Measurements from ENCODE around the gene BNC2. TPM values are rescaled to one million over a fixed set of nuclear protein-coding genes. Genes with fewer than 3 reads are reported as not detected.
A peak's percentile ranks its signal among the peaks of the same experiment; 100 is the strongest.

BNC2 gene
- total RNA-seq, 4 donors from 2014 or later, result 20.5 to 55.4 (median 26.2) TPM

- in situ Hi-C loops (cut with MboI; ENCODE audit: low pct_ligation_motif_present in 1 of 4, low pct_unique_long_range_greater_than_20kb in 1 of 4, low sequenced_read_pairs in 3 of 4) (no loop called here), intact Hi-C loops (cut with DNase I; ENCODE audit: low total_unique reads) (loop anchor here (10.0 kb wide), 2 partner anchors 138 to 522 kb away; no protein-coding TSS in a partner anchor)
- no peaks in the 10 kb centered on the region for H3K27me3 ChIP-seq
- H3K36me3 ChIP-seq, result no peaks in the 10 kb centered on the region
- 0 to 6% methylated on average over 5 to 24 of the region's 60 CpGs for WGBS, 2 donors (ENCODE audit: low coverage in 1 of 2)
- H3K4me3 ChIP-seq, result peak overlapping the region; percentile 46 to 64 (median 52)
- H3K27ac ChIP-seq, result peak overlapping the region; percentile 74 to 88 (median 85)
- H3K4me1 ChIP-seq, result peaks cover 0 to 8% (median 0%) of the 10 kb centered on the region in 4 donors
- no peaks in the 10 kb centered on the region for H3K9me3 ChIP-seq
- peak; percentile 66 for DNase-seq
- TF ChIP-seq POLR2AphosphoS5 (IDR thresholded peaks at IDR 0.05) (peak; percentile 55 to 76 (median 70)), EP300 (IDR thresholded peaks at IDR 0.05; ENCODE audit: low read depth) (no peak), POLR2A (IDR thresholded peaks at IDR 0.05) (peak; percentile 35)
- TF ChIP-seq, protein P1, sequence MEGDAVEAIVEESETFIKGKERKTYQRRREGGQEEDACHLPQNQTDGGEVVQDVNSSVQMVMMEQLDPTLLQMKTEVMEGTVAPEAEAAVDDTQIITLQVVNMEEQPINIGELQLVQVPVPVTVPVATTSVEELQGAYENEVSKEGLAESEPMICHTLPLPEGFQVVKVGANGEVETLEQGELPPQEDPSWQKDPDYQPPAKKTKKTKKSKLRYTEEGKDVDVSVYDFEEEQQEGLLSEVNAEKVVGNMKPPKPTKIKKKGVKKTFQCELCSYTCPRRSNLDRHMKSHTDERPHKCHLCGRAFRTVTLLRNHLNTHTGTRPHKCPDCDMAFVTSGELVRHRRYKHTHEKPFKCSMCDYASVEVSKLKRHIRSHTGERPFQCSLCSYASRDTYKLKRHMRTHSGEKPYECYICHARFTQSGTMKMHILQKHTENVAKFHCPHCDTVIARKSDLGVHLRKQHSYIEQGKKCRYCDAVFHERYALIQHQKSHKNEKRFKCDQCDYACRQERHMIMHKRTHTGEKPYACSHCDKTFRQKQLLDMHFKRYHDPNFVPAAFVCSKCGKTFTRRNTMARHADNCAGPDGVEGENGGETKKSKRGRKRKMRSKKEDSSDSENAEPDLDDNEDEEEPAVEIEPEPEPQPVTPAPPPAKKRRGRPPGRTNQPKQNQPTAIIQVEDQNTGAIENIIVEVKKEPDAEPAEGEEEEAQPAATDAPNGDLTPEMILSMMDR (IDR thresholded peaks at IDR 0.05), result no peak
These were observed 143.6 kb downstream of the BNC2 start for GRCh38 chr9:16726718-16727451.

- TF ChIP-seq, protein P1 (IDR thresholded peaks at IDR 0.05), result no peak
- TF ChIP-seq EP300 (IDR thresholded peaks at IDR 0.05; ENCODE audit: low read depth) (no peak), POLR2A (IDR thresholded peaks at IDR 0.05) (no peak)
- H3K27ac ChIP-seq, result peak overlapping the region; percentile 74 to 88 (median 85)
These were observed 144.4 kb downstream of the BNC2 start for GRCh38 chr9:16726029-16726428.

GRCh38 chr9:16725066-16725465, 145.4 kb downstream of the BNC2 start:
- 62 to 71% methylated on average over 3 of the region's 3 CpGs for WGBS, 2 donors (ENCODE audit: low coverage in 1 of 2)
- no peak for DNase-seq

More at GRCh38 chr9:16726029-16726428, 144.4 kb downstream of the BNC2 start:
- intact Hi-C loops (cut with DNase I; ENCODE audit: low total_unique reads), result loop anchor here (10.0 kb wide), 2 partner anchors 139 to 521 kb away; no protein-coding TSS in a partner anchor
- 59% methylated on average over 7 of the region's 7 CpGs; no CpG with 5 or more reads in 1 of the 2 donors for WGBS, 2 donors (ENCODE audit: low coverage in 1 of 2)
- DNase-seq, result no peak
- H3K4me3 ChIP-seq, result peak overlapping the region in 1 of 4 donors; percentile 56
- no peaks in the 10 kb centered on the region for H3K36me3 ChIP-seq
- H3K27me3 ChIP-seq, result no peaks in the 10 kb centered on the region
- H3K4me1 ChIP-seq, result peaks cover 0 to 16% (median 0%) of the 10 kb centered on the region in 4 donors
- in situ Hi-C loops (cut with MboI; ENCODE audit: low pct_ligation_motif_present in 1 of 4, low pct_unique_long_range_greater_than_20kb in 1 of 4, low sequenced_read_pairs in 3 of 4), result no loop called here
- no peaks in the 10 kb centered on the region for H3K9me3 ChIP-seq

GRCh38 chr9:16721972-16722371, 148.5 kb downstream of the BNC2 start:
- DNase-seq, result peak; percentile 38
- no peaks in the 10 kb centered on the region for H3K27me3 ChIP-seq
- H3K4me3 ChIP-seq, result no peak overlapping the region
- peaks cover 0 to 18% (median 0%) of the 10 kb centered on the region in 4 donors for H3K4me1 ChIP-seq
- no peaks in the 10 kb centered on the region for H3K36me3 ChIP-seq
- H3K9me3 ChIP-seq, result no peaks in the 10 kb centered on the region
- H3K27ac ChIP-seq, result peak overlapping the region; percentile 40 to 58 (median 48)
- intact Hi-C loops (cut with DNase I; ENCODE audit: low total_unique reads) (loop anchor here (10.0 kb wide), 2 partner anchors 143 to 517 kb away; no protein-coding TSS in a partner anchor), in situ Hi-C loops (cut with MboI; ENCODE audit: low pct_ligation_motif_present in 1 of 4, low pct_unique_long_range_greater_than_20kb in 1 of 4, low sequenced_read_pairs in 3 of 4) (no loop called here)
- TF ChIP-seq, protein P1 (IDR thresholded peaks at IDR 0.05), result no peak
- TF ChIP-seq POLR2AphosphoS5 (IDR thresholded peaks at IDR 0.05), result peak in 2 of 3 donors; percentile 35 to 53
- 58 to 77% methylated on average over 3 to 6 of the region's 6 CpGs for WGBS, 2 donors (ENCODE audit: low coverage in 1 of 2)

More at GRCh38 chr9:16725066-16725465, 145.4 kb downstream of the BNC2 start:
- peak overlapping the region in 3 of 4 donors; percentile 85 to 88 (median 85) for H3K27ac ChIP-seq
- no peaks in the 10 kb centered on the region for H3K36me3 ChIP-seq
- intact Hi-C loops (cut with DNase I; ENCODE audit: low total_unique reads) (loop anchor here (10.0 kb wide), 2 partner anchors 140 to 520 kb away; no protein-coding TSS in a partner anchor), in situ Hi-C loops (cut with MboI; ENCODE audit: low pct_ligation_motif_present in 1 of 4, low pct_unique_long_range_greater_than_20kb in 1 of 4, low sequenced_read_pairs in 3 of 4) (no loop called here)
- H3K27me3 ChIP-seq, result no peaks in the 10 kb centered on the region
- peaks cover 0 to 24% (median 0%) of the 10 kb centered on the region in 4 donors for H3K4me1 ChIP-seq
- H3K4me3 ChIP-seq, result no peak overlapping the region
- no peak for TF ChIP-seq POLR2AphosphoS5 (IDR thresholded peaks at IDR 0.05)
- no peak for TF ChIP-seq EP300 (IDR thresholded peaks at IDR 0.05; ENCODE audit: low read depth)
- TF ChIP-seq, protein P1 (IDR thresholded peaks at IDR 0.05), result no peak
- no peak for TF ChIP-seq POLR2A (IDR thresholded peaks at IDR 0.05)
- no peaks in the 10 kb centered on the region for H3K9me3 ChIP-seq
